Fibroblast of lung (primary cell): ENCODE data around the gene PRPF8.

ENCODE experiments used
- CTCF ChIP-seq, 2 donors: IDR thresholded peaks in 1 of 2; conservative IDR thresholded peaks in 1 of 2; 1 replicate in 1 of 2; 2 replicates in 1 of 2; pipeline ENCODE4 v1.5.1; 2011 to 2012; ENCODE audit warnings: low read length in 2 of 2, control low read depth in 1 of 2, inconsistent platforms in 1 of 2, low read depth in 1 of 2, mild to moderate bottlenecking in 1 of 2
- EZH2 ChIP-seq: IDR thresholded peaks from 2 replicates; pipeline ENCODE4 v1.5.1; 2012; ENCODE audit warnings: low read length, control low read depth, mild to moderate bottlenecking; ENCODE audit errors: missing control alignments

GRCh38 chr17:1690544-1691221, 6.0 kb upstream of the PRPF8 start:
- TF ChIP-seq EZH2 (no peak), CTCF (conservative IDR thresholded peaks at IDR 0.05 in 1 of 2, IDR thresholded peaks at IDR 0.05 in 1 of 2; ENCODE audit: low read depth in 1 of 2, low read length in 2 of 2) (no peak)
